Measurements from ENCODE around the gene UQCRC1.

GRCh38 chr3:48552111-48552951, 57.1 kb downstream of the UQCRC1 start:
- no peak for TF ChIP-seq CTCF (IDR thresholded peaks at IDR 0.05)
- no peak for TF ChIP-seq POLR2A (IDR thresholded peaks at IDR 0.05)
- no peak for TF ChIP-seq EP300 (IDR thresholded peaks at IDR 0.05)

Measured in tibial nerve (tissue), 4 donors.